Osteocyte (in vitro differentiated cells): ENCODE results near the gene ADAMTS13. TPM values are rescaled to one million over a fixed set of nuclear protein-coding genes. Genes with fewer than 3 reads are reported as not detected.

ENCODE experiments used
- DNase-seq: peaks from one replicate; pipeline ENCODE4 v3.0.0; 2021; ENCODE audit warnings: mixed read lengths; ENCODE audit not compliant: unreplicated experiment; ENCODE audit errors: extremely low spot score
- H3K27ac Mint-ChIP-seq: one replicate; pipeline ENCODE4 v1.8.0; 2021; ENCODE audit warnings: mild to moderate bottlenecking, mixed read lengths; ENCODE audit not compliant: unreplicated experiment
- H3K27me3 Mint-ChIP-seq: one replicate; pipeline ENCODE4 v1.8.0; 2021; ENCODE audit warnings: mixed read lengths; ENCODE audit not compliant: unreplicated experiment
- H3K36me3 Mint-ChIP-seq: one replicate; pipeline ENCODE4 v1.8.0; 2021; ENCODE audit warnings: mixed read lengths; ENCODE audit not compliant: unreplicated experiment
- H3K4me1 Mint-ChIP-seq: one replicate; pipeline ENCODE4 v1.8.0; 2021; ENCODE audit warnings: mixed read lengths; ENCODE audit not compliant: unreplicated experiment
- H3K4me3 Mint-ChIP-seq: one replicate; pipeline ENCODE4 v1.8.0; 2021; ENCODE audit warnings: mild to moderate bottlenecking, moderate library complexity, mixed read lengths; ENCODE audit not compliant: unreplicated experiment
- H3K9me3 Mint-ChIP-seq: one replicate; pipeline ENCODE4 v1.8.0; 2021; ENCODE audit warnings: mixed read lengths; ENCODE audit not compliant: unreplicated experiment
- CTCF ChIP-seq: fragments of 200-600 bp; sonication (generic); IDR thresholded peaks from 2 replicates; pipeline ENCODE4 v1.5.0; 2021; ENCODE audit warnings: antibody characterized with exemption, mild to moderate bottlenecking, moderate library complexity
- total RNA-seq: library from RNA; stranded (reverse); gene quantifications from 2 replicates; pipeline ENCODE4 v1.2.1, GENCODE V29; 2021

The ADAMTS13 gene
- total RNA-seq, 1 donor from 2014 or later = 8.8 TPM

DNA sequence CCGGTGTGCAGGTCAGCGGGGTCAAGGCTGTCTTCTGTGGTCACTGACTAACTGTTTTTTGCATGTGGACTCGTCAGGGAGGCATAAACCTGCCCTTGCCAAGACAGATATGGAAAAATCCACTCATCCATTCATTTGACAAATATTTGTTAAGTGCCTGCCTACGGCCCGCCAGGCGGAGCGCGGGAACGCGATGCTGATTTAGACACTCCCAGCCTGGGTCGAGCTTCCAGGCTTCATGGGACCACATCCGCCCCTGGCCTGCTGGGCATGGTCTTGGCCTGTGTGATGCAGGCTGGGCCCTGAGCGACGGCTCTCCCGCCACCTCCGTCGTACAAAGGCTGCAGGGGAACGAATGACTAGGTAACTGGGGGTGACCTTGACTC, 84.5 kb downstream of the ADAMTS13 start:
- Mint-ChIP-seq H3K27ac (peak overlapping the region; percentile 31), H3K4me3 (no peak overlapping the region), H3K9me3 (peaks cover 11% of the 10 kb centered on the region), H3K4me1 (peaks cover 51% of the 10 kb centered on the region), H3K27me3 (peaks cover 15% of the 10 kb centered on the region), H3K36me3 (peaks cover 4% of the 10 kb centered on the region)
- peak; percentile 9 for TF ChIP-seq CTCF
- DNase-seq = no peak

DNA sequence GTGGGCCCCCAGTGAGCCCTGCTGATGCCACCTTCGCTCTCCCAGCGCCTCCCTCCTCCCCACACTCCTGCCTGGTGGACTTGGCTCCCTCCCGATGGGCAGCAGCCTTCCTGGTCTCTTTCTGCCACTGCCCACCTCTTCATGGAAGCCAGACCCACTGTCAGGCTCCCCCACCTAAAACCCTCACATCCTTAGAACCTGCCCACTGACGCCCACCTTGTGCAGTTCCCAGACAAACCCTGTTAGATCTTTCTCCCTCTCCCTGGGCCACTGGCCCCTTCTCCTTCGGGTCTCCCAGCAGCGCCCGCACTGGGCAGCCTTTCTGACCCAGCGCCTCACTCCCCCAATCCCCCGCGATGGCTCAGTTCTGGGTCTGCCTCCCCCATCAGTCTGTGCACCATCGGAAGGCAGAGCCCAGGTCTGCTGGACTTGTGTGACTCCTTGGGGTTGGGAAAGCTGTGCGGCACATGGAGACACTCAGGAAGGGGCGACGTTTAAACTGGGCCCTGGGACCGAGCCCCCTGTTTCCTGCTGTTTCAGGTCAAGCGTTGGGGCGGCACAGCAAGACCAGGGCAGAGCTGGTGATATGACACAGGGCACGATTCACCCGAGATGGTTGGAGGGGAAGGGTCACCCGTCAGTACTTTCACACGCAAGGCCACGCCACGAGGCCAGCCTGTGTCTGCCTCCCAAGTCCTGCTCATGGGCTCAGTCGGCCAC, 85.2 kb downstream of the ADAMTS13 start:
- H3K4me3 Mint-ChIP-seq = no peak overlapping the region
- peaks cover 51% of the 10 kb centered on the region for H3K4me1 Mint-ChIP-seq
- H3K27ac Mint-ChIP-seq = peak overlapping the region; percentile 38
- no peak for DNase-seq
- H3K9me3 Mint-ChIP-seq = peaks cover 4% of the 10 kb centered on the region
- TF ChIP-seq CTCF = no peak
- peaks cover 2% of the 10 kb centered on the region for H3K36me3 Mint-ChIP-seq
- H3K27me3 Mint-ChIP-seq = peaks cover 11% of the 10 kb centered on the region

GRCh38 chr9:133508046-133508445, 85.9 kb downstream of the ADAMTS13 start:
- peaks cover 51% of the 10 kb centered on the region for H3K4me1 Mint-ChIP-seq
- peaks cover 7% of the 10 kb centered on the region for H3K27me3 Mint-ChIP-seq
- no peaks in the 10 kb centered on the region for H3K36me3 Mint-ChIP-seq
- H3K4me3 Mint-ChIP-seq = no peak overlapping the region
- H3K9me3 Mint-ChIP-seq = no peaks in the 10 kb centered on the region
- no peak for TF ChIP-seq CTCF
- no peak for DNase-seq
- no peak overlapping the region for H3K27ac Mint-ChIP-seq

Other genes starting within 250 kb of the ADAMTS13 start
- gene OBP2B, start 213.1 kb upstream of the ADAMTS13 start, total RNA-seq = not detected in 2 replicates
- gene ABO, start 147.2 kb upstream of the ADAMTS13 start, total RNA-seq = not detected in 2 replicates
- 16.0 and 19.8 TPM in 2 replicates for gene SURF6, start 86.2 kb upstream of the ADAMTS13 start, total RNA-seq
- gene MED22, start 74.2 kb upstream of the ADAMTS13 start, total RNA-seq = 23.4 and 27.6 TPM in 2 replicates
- gene RPL7A, start 74.1 kb upstream of the ADAMTS13 start, total RNA-seq = 1,770 and 1,772 TPM in 2 replicates
- gene SURF1, start 65.9 kb upstream of the ADAMTS13 start, total RNA-seq = 36.2 and 39.4 TPM in 2 replicates
- gene SURF2, start 65.8 kb upstream of the ADAMTS13 start, total RNA-seq = 15.4 and 16.3 TPM in 2 replicates
- 190 and 201 TPM in 2 replicates for gene SURF4, start 46.3 kb upstream of the ADAMTS13 start, total RNA-seq
- gene STKLD1, start 46.0 kb upstream of the ADAMTS13 start, total RNA-seq = 3.5 and 5.1 TPM in 2 replicates
- gene REXO4, start 4.4 kb upstream of the ADAMTS13 start, total RNA-seq = 22.2 and 22.8 TPM in 2 replicates
- 28.9 and 29.3 TPM in 2 replicates for gene CACFD1, start 37.6 kb downstream of the ADAMTS13 start, total RNA-seq
- gene SLC2A6, start 56.7 kb downstream of the ADAMTS13 start, total RNA-seq = 8.0 and 8.4 TPM in 2 replicates
- not detected in 2 replicates for gene MYMK, start 102.6 kb downstream of the ADAMTS13 start, total RNA-seq
- 0.10 and 0.11 TPM in 2 replicates for gene ADAMTSL2, start 112.3 kb downstream of the ADAMTS13 start, total RNA-seq
- gene FAM163B, start 187.0 kb downstream of the ADAMTS13 start, total RNA-seq = not detected in 2 replicates
- gene DBH, start 214.0 kb downstream of the ADAMTS13 start, total RNA-seq = not detected in 2 replicates